Astrocyte (in vitro differentiated cells and primary cell): Measurements from ENCODE around the gene PRDM2.

Experiments
- EZH2 ChIP-seq: IDR thresholded peaks from 2 replicates; pipeline ENCODE4 v1.6.1; 2012; ENCODE audit warnings: mild to moderate bottlenecking, low read length, inconsistent platforms; ENCODE audit not compliant: insufficient read depth
- TF ChIP-seq, protein P1 (sequence below): IDR thresholded peaks from 2 replicates; pipeline ENCODE4 v1.5.1; 2011; ENCODE audit warnings: low read depth, mild to moderate bottlenecking, inconsistent platforms, low read length, moderate library complexity; ENCODE audit not compliant: insufficient read depth

DNA sequence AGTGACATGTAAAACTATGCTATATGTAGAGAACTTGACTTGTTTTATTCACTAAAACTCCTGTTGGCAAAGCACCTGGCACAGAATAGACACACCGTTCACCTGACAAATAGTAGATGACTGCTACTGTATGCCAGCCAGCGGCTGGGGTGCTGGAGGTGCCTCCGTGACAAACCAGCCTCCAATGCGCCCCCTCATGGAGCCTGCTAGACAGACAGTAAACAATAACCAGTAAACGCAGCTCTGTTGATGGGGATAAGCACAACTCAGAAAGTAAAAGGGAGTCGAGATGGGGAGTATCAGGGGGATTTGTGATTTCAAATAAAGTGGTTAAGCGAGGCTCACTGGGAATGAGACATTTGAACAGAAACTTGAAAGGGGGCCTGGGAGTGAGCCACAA is 107.2 kb downstream of the PRDM2 start:
- TF ChIP-seq, protein P1, sequence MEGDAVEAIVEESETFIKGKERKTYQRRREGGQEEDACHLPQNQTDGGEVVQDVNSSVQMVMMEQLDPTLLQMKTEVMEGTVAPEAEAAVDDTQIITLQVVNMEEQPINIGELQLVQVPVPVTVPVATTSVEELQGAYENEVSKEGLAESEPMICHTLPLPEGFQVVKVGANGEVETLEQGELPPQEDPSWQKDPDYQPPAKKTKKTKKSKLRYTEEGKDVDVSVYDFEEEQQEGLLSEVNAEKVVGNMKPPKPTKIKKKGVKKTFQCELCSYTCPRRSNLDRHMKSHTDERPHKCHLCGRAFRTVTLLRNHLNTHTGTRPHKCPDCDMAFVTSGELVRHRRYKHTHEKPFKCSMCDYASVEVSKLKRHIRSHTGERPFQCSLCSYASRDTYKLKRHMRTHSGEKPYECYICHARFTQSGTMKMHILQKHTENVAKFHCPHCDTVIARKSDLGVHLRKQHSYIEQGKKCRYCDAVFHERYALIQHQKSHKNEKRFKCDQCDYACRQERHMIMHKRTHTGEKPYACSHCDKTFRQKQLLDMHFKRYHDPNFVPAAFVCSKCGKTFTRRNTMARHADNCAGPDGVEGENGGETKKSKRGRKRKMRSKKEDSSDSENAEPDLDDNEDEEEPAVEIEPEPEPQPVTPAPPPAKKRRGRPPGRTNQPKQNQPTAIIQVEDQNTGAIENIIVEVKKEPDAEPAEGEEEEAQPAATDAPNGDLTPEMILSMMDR: peak; percentile 29
- no peak for TF ChIP-seq EZH2
